TTC549 (cell line): ENCODE results near the gene ZNF235.
"Not testable (repeated sequence)": the region's sequence is repeated elsewhere in the genome, so short reads cannot be mapped to it uniquely, and the experiment has no call there.

Experiments used
- FAIRE-seq: peaks from 2 replicates; lab custom pipeline; 2012; peaks lifted over from hg19 to GRCh38; lab: Jason Lieb, UNC

The ZNF235 gene

DNA sequence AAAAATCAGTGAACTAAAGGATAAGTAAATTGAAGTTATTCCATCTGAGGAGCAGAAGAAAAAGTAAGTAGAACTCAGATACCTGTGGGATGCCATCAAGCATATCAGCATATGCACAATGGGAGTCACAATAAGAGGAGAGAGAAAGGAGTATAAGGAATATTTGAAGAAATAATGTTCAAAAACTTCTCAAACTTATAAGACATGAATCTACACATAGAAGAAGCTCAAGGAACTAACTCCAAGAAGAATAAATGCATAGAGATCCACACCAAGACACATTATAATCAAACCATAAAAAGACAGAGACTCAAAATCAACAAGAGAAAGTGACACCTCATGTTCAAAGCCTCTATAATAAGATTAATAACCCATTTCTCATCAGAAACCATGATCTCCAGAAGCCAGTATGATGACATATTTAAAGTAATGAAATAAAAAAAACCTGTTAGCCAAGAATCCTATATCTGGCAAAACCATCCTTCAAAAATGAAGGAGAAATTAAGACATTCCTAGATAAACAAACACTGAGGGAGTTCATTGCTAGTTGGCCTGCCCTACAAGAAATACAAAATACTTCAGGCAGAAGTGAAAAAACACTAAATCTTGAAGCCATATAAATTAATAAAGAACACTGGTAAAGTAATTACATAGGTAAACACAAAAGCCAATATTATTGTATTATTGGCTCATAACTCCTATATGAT is 49.0 kb downstream of the ZNF235 start:
- no peak for FAIRE-seq

DNA sequence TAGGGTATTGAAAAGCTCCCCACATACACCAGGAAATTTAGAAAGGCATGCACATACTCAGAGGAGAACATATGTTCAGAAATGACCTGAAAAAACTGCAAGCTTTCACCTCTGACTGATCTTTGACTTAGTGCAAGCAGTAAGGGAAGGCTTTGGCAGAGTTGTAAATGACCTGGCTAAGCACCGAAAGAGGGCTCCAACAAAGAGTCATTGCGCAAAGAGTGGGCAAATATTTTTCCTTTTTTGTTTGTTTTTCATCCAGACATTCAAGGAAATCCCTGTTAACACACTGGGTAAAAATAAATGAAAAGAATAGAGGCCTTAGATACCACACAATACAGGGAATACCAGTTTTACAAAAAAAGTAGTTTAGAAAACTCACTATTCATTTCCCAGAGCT is 50.3 kb downstream of the ZNF235 start:
- FAIRE-seq = no peak

DNA sequence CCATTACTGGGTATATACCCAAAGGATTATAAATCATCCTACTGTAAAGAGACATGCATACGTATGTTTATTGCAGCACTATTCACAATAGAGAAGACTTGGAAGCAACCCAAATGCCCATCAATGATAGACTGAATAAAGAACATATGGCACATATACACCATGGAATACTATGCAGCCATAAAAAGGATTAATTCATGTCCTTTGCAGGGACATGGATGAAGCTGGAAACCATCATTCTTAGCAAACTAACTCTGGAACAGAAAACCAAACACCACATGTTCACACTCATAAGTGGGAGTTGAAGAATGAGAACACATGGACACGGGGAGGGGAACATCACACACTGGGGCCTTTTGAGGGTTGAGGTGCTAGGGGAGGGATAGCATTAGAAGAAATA is 51.4 kb downstream of the ZNF235 start:
- not testable (repeated sequence) for FAIRE-seq

- not testable (repeated sequence) for FAIRE-seq
These were observed 52.5 kb downstream of the ZNF235 start for GRCh38 chr19:44252332-44252731.

DNA sequence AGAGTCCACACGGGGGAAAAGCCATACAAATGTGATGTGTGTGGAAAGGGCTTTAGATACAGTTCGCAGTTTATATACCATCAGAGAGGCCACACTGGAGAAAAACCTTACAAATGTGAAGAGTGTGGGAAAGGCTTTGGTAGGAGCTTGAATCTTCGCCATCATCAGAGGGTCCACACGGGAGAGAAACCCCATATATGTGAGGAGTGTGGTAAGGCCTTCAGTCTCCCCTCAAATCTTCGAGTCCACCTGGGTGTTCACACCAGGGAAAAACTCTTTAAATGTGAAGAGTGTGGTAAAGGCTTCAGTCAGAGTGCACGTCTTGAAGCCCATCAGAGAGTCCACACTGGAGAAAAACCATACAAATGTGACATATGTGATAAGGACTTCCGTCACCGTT is 68.4 kb downstream of the ZNF235 start:
- no peak for FAIRE-seq
